ENCODE data around the gene CRYBG3.

Gene CRYBG3

DNA sequence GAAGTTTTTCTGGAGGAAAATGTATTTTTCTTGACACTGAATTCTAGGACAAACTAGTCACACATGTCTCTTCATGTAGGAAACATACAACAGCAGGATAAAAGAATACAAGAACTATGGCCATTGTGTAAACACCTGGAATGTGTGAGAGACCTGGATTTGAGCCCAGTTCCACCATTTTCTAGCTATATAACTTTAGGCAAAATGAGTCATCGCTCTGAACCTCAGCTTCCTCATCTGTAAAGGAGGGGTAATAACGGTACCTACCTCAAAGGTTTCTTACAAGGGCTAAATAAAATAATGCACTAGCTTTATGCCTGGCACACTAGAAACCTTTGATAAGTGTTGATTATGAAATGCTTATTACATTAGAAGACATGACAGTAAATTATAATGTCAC, 92.6 kb downstream of the CRYBG3 start:
- H3K79me2 ChIP-seq: no peaks in the 10 kb centered on the region

DNA sequence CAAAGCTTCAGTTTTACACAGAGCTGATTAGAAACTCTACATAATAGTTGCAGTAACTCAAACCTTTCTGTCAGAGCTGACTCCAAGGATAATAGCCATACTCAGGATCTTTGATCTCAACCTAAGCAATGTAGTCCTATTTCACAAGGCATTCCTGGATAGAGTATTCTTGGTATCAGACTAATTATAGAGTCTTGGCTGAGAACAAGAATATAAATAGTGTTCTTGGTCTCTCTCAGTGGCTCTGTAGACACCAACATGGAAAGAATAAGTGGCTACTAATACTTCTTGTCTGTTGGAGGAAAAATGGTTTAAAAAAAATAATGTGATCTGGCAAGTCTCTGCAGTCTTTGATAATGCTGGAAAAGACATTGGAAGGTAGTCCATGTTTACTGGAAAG, 94.8 kb downstream of the CRYBG3 start:
- Histone ChIP-seq H3K27me3 (ENCODE audit: control insufficient read depth, insufficient read depth, low read length) (no peaks in the 10 kb centered on the region), H3K9ac (no peak overlapping the region), H2AFZ (no peak overlapping the region), H3K36me3 (ENCODE audit: control insufficient read depth, insufficient read depth, low read length) (no peaks in the 10 kb centered on the region), H3K27ac (no peak overlapping the region), H3K4me2 (ENCODE audit: low read length) (no peak overlapping the region), H3K9me3 (ENCODE audit: control insufficient read depth, low read length) (no peaks in the 10 kb centered on the region), H3K4me1 (no peaks in the 10 kb centered on the region), H3K79me2 (no peaks in the 10 kb centered on the region), H3K4me3 (ENCODE audit: low read depth, low read length) (no peak overlapping the region)
- TF ChIP-seq, protein P1, sequence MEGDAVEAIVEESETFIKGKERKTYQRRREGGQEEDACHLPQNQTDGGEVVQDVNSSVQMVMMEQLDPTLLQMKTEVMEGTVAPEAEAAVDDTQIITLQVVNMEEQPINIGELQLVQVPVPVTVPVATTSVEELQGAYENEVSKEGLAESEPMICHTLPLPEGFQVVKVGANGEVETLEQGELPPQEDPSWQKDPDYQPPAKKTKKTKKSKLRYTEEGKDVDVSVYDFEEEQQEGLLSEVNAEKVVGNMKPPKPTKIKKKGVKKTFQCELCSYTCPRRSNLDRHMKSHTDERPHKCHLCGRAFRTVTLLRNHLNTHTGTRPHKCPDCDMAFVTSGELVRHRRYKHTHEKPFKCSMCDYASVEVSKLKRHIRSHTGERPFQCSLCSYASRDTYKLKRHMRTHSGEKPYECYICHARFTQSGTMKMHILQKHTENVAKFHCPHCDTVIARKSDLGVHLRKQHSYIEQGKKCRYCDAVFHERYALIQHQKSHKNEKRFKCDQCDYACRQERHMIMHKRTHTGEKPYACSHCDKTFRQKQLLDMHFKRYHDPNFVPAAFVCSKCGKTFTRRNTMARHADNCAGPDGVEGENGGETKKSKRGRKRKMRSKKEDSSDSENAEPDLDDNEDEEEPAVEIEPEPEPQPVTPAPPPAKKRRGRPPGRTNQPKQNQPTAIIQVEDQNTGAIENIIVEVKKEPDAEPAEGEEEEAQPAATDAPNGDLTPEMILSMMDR (IDR thresholded peaks at IDR 0.05): no peak

More for the DNA sequence above, 92.6 kb downstream of the CRYBG3 start:
- no peaks in the 10 kb centered on the region for H3K36me3 ChIP-seq (ENCODE audit: control insufficient read depth, insufficient read depth, low read length)
- no peaks in the 10 kb centered on the region for H3K27me3 ChIP-seq (ENCODE audit: control insufficient read depth, insufficient read depth, low read length)
- no peak overlapping the region for H3K4me3 ChIP-seq (ENCODE audit: low read depth, low read length)
- no peak overlapping the region for H3K27ac ChIP-seq
- no peak overlapping the region for H3K4me2 ChIP-seq (ENCODE audit: low read length)
- H2AFZ ChIP-seq: no peak overlapping the region
- H3K9ac ChIP-seq: no peak overlapping the region
- TF ChIP-seq, protein P1 (IDR thresholded peaks at IDR 0.05): no peak
- H3K4me1 ChIP-seq: no peaks in the 10 kb centered on the region
- no peaks in the 10 kb centered on the region for H3K9me3 ChIP-seq (ENCODE audit: control insufficient read depth, low read length)

DNA sequence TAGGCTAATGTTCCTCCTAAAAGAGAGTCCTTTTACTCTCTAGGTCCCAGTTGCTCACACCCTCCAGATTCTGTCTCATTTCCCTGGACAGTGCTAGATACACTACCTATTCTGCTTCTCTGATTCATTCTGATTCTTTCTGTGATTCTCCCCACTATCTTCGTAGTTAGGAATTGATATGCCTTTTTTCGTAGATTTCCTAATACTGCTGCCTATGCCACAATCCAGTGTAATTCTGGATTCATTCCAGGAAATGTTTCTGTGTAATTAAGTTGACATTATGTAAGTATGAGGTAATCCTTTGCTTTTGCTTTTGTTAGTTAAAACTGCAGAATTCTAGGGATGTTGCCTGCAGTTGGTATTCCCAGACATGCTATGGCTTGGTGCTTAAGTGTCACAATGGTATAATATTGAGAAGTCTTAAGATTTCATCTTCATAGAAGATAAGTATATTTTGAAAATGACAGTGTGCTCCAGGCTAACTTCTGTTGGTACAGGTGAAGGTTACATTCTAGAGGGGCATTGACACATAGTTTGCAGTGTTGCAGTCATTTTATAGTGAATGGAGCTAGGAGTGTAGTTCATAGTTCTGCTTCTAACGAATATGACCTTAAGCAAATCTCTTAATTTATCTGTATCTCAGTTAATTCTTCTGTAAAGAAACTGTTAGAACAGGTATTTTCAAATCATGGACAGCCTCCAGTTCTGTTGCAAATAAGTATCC, 96.2 kb downstream of the CRYBG3 start:
- Histone ChIP-seq H3K27me3 (ENCODE audit: control insufficient read depth, insufficient read depth, low read length) (no peaks in the 10 kb centered on the region), H2AFZ (no peak overlapping the region), H3K4me2 (ENCODE audit: low read length) (no peak overlapping the region), H3K79me2 (no peaks in the 10 kb centered on the region), H3K9me3 (ENCODE audit: control insufficient read depth, low read length) (no peaks in the 10 kb centered on the region), H3K36me3 (ENCODE audit: control insufficient read depth, insufficient read depth, low read length) (no peaks in the 10 kb centered on the region), H3K4me3 (ENCODE audit: low read depth, low read length) (no peak overlapping the region), H3K9ac (no peak overlapping the region), H3K27ac (no peak overlapping the region), H3K4me1 (no peaks in the 10 kb centered on the region)
- TF ChIP-seq, protein P1 (IDR thresholded peaks at IDR 0.05): no peak

DNA sequence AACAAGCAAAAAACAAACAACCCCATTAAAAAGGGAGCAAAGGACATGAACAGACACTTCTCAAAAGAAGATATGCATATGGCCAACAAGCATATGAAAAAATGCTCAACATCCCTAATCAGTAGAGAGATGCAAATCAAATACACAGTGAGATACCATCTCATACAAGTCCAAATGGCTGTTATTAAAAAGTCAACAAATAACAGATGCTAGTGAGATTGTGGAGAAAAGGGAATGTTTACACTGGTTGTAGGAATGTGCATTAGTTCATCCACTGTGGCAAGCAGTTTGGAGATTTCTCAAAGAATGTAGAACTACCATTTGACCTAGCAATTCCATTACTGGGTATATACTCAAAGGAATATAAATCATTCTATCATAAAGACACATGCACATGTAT, 105.9 kb downstream of the CRYBG3 start:
- Histone ChIP-seq H3K27ac (no peak overlapping the region), H3K4me1 (no peaks in the 10 kb centered on the region), H3K79me2 (no peaks in the 10 kb centered on the region), H3K4me3 (ENCODE audit: low read depth, low read length) (no peak overlapping the region), H3K27me3 (ENCODE audit: control insufficient read depth, insufficient read depth, low read length) (no peaks in the 10 kb centered on the region), H3K9me3 (ENCODE audit: control insufficient read depth, low read length) (no peaks in the 10 kb centered on the region), H3K36me3 (ENCODE audit: control insufficient read depth, insufficient read depth, low read length) (no peaks in the 10 kb centered on the region), H3K4me2 (ENCODE audit: low read length) (no peak overlapping the region), H3K9ac (no peak overlapping the region), H2AFZ (no peak overlapping the region)
- TF ChIP-seq, protein P1 (IDR thresholded peaks at IDR 0.05): no peak

GRCh38 chr3:97928986-97929385, 107.2 kb downstream of the CRYBG3 start:
- Histone ChIP-seq H3K4me3 (ENCODE audit: low read depth, low read length) (no peak overlapping the region), H3K4me1 (no peaks in the 10 kb centered on the region), H3K27me3 (ENCODE audit: control insufficient read depth, insufficient read depth, low read length) (no peaks in the 10 kb centered on the region), H3K4me2 (ENCODE audit: low read length) (no peak overlapping the region), H3K9ac (no peak overlapping the region), H3K36me3 (ENCODE audit: control insufficient read depth, insufficient read depth, low read length) (no peaks in the 10 kb centered on the region), H3K79me2 (no peaks in the 10 kb centered on the region), H3K9me3 (ENCODE audit: control insufficient read depth, low read length) (no peaks in the 10 kb centered on the region), H2AFZ (no peak overlapping the region), H3K27ac (no peak overlapping the region)
- TF ChIP-seq, protein P1 (IDR thresholded peaks at IDR 0.05): no peak

All from parathyroid adenoma (tissue), 2 donors.